Daoy (cell line): ENCODE data around the gene PTCD3. TPM values are rescaled to one million over a fixed set of nuclear protein-coding genes. Genes with fewer than 3 reads are reported as not detected.

Experiments
- DNase-seq: peaks from one replicate; pipeline ENCODE4 v3.0.0-alpha.2; 2015; ENCODE audit warnings: low read depth
- total RNA-seq: library from RNA; depleted of rRNA; stranded (reverse); fragments of >200 nt; shearing (Covaris generic); gene quantifications from 2 replicates; pipeline ENCODE4 v1.2.3, GENCODE V29; 2014

Gene PTCD3
- total RNA-seq, 1 experiment from 2014 or later, result 65.7 TPM

GRCh38 chr2:86081724-86082123 lies 24.3 kb upstream of the PTCD3 start:
- no peak for DNase-seq

GRCh38 chr2:86082756-86083155 lies 23.3 kb upstream of the PTCD3 start:
- DNase-seq, result no peak

- no peak for DNase-seq
Observed at GRCh38 chr2:86087936-86088850, 17.8 kb upstream of the PTCD3 start.

- DNase-seq, result no peak
Observed at GRCh38 chr2:86094229-86094628, 11.8 kb upstream of the PTCD3 start.

GRCh38 chr2:86097114-86097896 lies 8.7 kb upstream of the PTCD3 start:
- DNase-seq, result no peak

GRCh38 chr2:86097913-86098312 lies 8.1 kb upstream of the PTCD3 start:
- DNase-seq, result no peak

- no peak for DNase-seq
Observed at GRCh38 chr2:86102157-86102556, 3.9 kb upstream of the PTCD3 start.

GRCh38 chr2:86105252-86105968 lies 625 bp upstream of the PTCD3 start, which contains the start of gene POLR1A:
Gene POLR1A (minus strand): TSS chr2:86105886. CDS start chr2:86105776, 110 bp downstream.
- peak; percentile 92 for DNase-seq

GRCh38 chr2:86107031-86107430 lies 996 bp downstream of the PTCD3 start:
- no peak for DNase-seq

GRCh38 chr2:86118130-86118529 lies 12.1 kb downstream of the PTCD3 start:
- no peak for DNase-seq

GRCh38 chr2:86123328-86123925 lies 17.4 kb downstream of the PTCD3 start:
- DNase-seq, result no peak

- no peak for DNase-seq
Observed at GRCh38 chr2:86124683-86125082, 18.6 kb downstream of the PTCD3 start.

GRCh38 chr2:86134709-86135108 lies 28.7 kb downstream of the PTCD3 start:
- DNase-seq, result no peak

- no peak for DNase-seq
Observed at GRCh38 chr2:86135653-86136052, 29.6 kb downstream of the PTCD3 start.

- no peak for DNase-seq
Observed at GRCh38 chr2:86136141-86136540, 30.1 kb downstream of the PTCD3 start.

- no peak for DNase-seq
Observed at GRCh38 chr2:86138736-86139625, 32.9 kb downstream of the PTCD3 start.

GRCh38 chr2:86139981-86140380 lies 33.9 kb downstream of the PTCD3 start:
- no peak for DNase-seq

GRCh38 chr2:86140969-86141392 lies 34.9 kb downstream of the PTCD3 start:
- no peak for DNase-seq

GRCh38 chr2:86142436-86143257 lies 36.6 kb downstream of the PTCD3 start:
- DNase-seq, result no peak

- DNase-seq, result no peak
Observed at GRCh38 chr2:86143307-86143706, 37.3 kb downstream of the PTCD3 start.
